Testis (tissue), 2 donors: ENCODE results near the gene RNASE12.

Source experiments
- CTCF ChIP-seq, 3 experiments: fragments of 450-650 bp in 2 of 3; fragments of 200-600 bp in 1 of 3; sonication (generic) in 1 of 3; IDR thresholded peaks; one replicate each; pipeline ENCODE4 v1.5.1; 2016 to 2019; ENCODE audit warnings: antibody characterized with exemption in 3 of 3, mild to moderate bottlenecking in 2 of 3, moderate library complexity in 1 of 3
- POLR2A ChIP-seq: fragments of 450-650 bp; IDR thresholded peaks from one replicate; pipeline ENCODE4 v1.6.1; 2017; ENCODE audit warnings: antibody characterized with exemption, mild to moderate bottlenecking, moderate library complexity

- no peak for TF ChIP-seq POLR2A
- TF ChIP-seq CTCF (IDR thresholded peaks at IDR 0.05), result no peak
These were observed 26.6 kb downstream of the RNASE12 start for GRCh38 chr14:20564501-20564997.
